Transverse colon (tissue), 4 donors: Measurements from ENCODE around the gene MDN1. TPM values are rescaled to one million over a fixed set of nuclear protein-coding genes. Genes with fewer than 3 reads are reported as not detected.
"Not testable (repeated sequence)": the region's sequence is repeated elsewhere in the genome, so short reads cannot be mapped to it uniquely, and the experiment has no call there.

Experiments
- DNase-seq: peaks from one replicate; pipeline ENCODE4 v3.0.0-alpha.2; 2019
- H3K27ac ChIP-seq, 4 donors: fragments of 200-600 bp; sonication (generic); 2 replicates each; pipeline ENCODE4 v1.5.1; 2016 to 2018; ENCODE audit warnings: inconsistent platforms in 4 of 4
- H3K27me3 ChIP-seq: fragments of 200-600 bp; sonication (generic); 2 replicates; pipeline ENCODE4 v1.5.1; 2017; ENCODE audit warnings: inconsistent platforms
- H3K36me3 ChIP-seq, 4 donors: fragments of 200-600 bp; sonication (generic); 2 replicates each; pipeline ENCODE4 v1.5.1; 2017 to 2019; ENCODE audit warnings: inconsistent platforms in 4 of 4
- H3K4me1 ChIP-seq, 4 donors: fragments of 200-600 bp; sonication (generic); 2 replicates each; pipeline ENCODE4 v1.5.1; 2017 to 2020; ENCODE audit warnings: inconsistent platforms in 4 of 4
- H3K4me3 ChIP-seq, 4 donors: fragments of 200-600 bp; sonication (generic); 1 replicate in 1 of 4; 2 replicates in 3 of 4; pipeline versions ENCODE4 v1.5.1 to v1.6.1; 2017 to 2019; ENCODE audit warnings: inconsistent platforms in 4 of 4
- H3K9me3 ChIP-seq, 2 donors: fragments of 200-600 bp; sonication (generic); 2 replicates each; pipeline ENCODE4 v1.5.1; 2017 to 2019; ENCODE audit warnings: inconsistent platforms in 2 of 2
- EP300 ChIP-seq: sonication (generic); formaldehyde crosslinking; IDR thresholded peaks from one replicate; pipeline ENCODE4 v1.6.1; 2017; ENCODE audit warnings: antibody characterized with exemption, low read depth
- POLR2A ChIP-seq: fragments of 450-650 bp; IDR thresholded peaks from one replicate; pipeline ENCODE4 v1.6.1; 2016; ENCODE audit warnings: antibody characterized with exemption, mild to moderate bottlenecking, moderate library complexity
- POLR2AphosphoS5 ChIP-seq, 3 donors: sonication (generic); formaldehyde crosslinking; IDR thresholded peaks; one replicate each; pipeline ENCODE4 v1.6.1; 2016; ENCODE audit warnings: antibody characterized with exemption in 3 of 3
- WGBS, 2 donors: methylation state at CpG; one replicate each; pipeline ENCODE4 v1.1.5; 2018; ENCODE audit warnings: low coverage in 1 of 2; 5-methylcytosine and 5-hydroxymethylcytosine counted together
- in situ Hi-C, 4 donors: fragments of 200-750 bp; cut with MboI; loops; one replicate each; pipeline versions ENCODE4 v1.15.0 to v1.15.1; 2017; ENCODE audit warnings: low sequenced_read_pairs in 3 of 4, low pct_ligation_motif_present in 1 of 4, low pct_unique_long_range_greater_than_20kb in 1 of 4
- intact Hi-C: fragments of 100-400 bp; cut with DNase I; formaldehyde crosslinking; loops from one replicate; pipeline ENCODE4 v1.15.1; 2023; ENCODE audit warnings: low total_unique reads
- total RNA-seq, 4 donors: library from RNA; depleted of rRNA; stranded (reverse); fragments of >200 nt; gene quantifications; one replicate each; pipeline ENCODE4 v1.1.0, GENCODE V29; 2016
- TF ChIP-seq, protein P1 (sequence below), 5 experiments: fragments of 200-600 bp in 3 of 5; fragments of 450-650 bp in 2 of 5; sonication (generic) in 3 of 5; IDR thresholded peaks; 1 replicate in 2 of 5; 2 replicates in 3 of 5; pipeline ENCODE4 v1.5.1; 2016 to 2017; ENCODE audit warnings: antibody characterized with exemption in 5 of 5, inconsistent platforms in 3 of 5, mild to moderate bottlenecking in 2 of 5, moderate library complexity in 1 of 5

The MDN1 gene
- total RNA-seq, 4 donors from 2014 or later, result 16.8 to 30.8 (median 24.0) TPM

DNA sequence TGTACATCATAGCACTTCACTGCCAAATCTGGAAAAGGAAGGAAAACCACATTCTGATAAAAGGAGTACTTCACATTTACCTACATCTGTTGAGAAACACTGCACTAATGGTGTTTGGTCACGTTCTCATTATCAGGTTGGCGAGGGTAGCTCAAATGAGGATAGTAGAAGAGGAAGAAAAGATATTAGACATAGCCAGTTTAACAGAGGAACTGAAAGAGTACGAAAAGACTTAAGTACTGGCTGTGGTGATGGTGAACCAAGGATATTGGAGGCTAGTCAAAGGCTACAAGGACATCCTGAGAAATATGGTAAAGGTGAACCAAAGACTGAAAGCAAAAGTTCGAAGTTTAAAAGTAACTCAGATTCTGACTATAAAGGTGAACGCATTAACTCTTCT lies 42.7 kb upstream of the MDN1 start:
- Histone ChIP-seq H3K4me3 (no peak overlapping the region), H3K9me3 (no peaks in the 10 kb centered on the region), H3K27ac (no peak overlapping the region), H3K4me1 (no peaks in the 10 kb centered on the region), H3K36me3 (peaks cover 0 to 77% (median 25%) of the 10 kb centered on the region in 4 donors), H3K27me3 (no peaks in the 10 kb centered on the region)
- WGBS, 2 donors, result 84% methylated on average over 5 of the region's 5 CpGs
- in situ Hi-C loops (no loop called here), intact Hi-C loops (no loop called here)
- DNase-seq, result no peak
- no peak for TF ChIP-seq EP300
- TF ChIP-seq, protein P1, sequence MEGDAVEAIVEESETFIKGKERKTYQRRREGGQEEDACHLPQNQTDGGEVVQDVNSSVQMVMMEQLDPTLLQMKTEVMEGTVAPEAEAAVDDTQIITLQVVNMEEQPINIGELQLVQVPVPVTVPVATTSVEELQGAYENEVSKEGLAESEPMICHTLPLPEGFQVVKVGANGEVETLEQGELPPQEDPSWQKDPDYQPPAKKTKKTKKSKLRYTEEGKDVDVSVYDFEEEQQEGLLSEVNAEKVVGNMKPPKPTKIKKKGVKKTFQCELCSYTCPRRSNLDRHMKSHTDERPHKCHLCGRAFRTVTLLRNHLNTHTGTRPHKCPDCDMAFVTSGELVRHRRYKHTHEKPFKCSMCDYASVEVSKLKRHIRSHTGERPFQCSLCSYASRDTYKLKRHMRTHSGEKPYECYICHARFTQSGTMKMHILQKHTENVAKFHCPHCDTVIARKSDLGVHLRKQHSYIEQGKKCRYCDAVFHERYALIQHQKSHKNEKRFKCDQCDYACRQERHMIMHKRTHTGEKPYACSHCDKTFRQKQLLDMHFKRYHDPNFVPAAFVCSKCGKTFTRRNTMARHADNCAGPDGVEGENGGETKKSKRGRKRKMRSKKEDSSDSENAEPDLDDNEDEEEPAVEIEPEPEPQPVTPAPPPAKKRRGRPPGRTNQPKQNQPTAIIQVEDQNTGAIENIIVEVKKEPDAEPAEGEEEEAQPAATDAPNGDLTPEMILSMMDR (IDR thresholded peaks at IDR 0.05), result no peak
- TF ChIP-seq POLR2A, result no peak
- TF ChIP-seq POLR2AphosphoS5 (IDR thresholded peaks at IDR 0.05), result no peak

DNA sequence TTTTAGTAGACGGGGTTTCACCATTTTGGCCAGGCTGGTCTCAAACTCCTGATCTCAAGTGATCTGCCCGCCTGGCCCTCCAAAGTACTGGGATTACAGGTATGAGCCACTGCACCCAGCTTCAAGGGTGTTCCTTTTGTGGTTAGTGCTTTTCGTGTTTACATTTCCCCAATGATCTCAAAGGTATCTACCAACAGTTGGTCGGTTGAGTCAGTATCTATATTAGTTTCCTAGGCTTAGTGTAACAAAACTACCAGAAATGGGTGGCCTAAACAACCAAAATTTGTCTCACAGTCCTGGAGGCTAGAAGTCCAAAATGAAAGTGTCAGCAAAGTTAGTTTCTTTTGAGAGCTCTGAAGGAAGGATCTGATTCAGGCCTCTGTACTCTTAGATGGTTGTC lies 40.1 kb upstream of the MDN1 start:
- intact Hi-C loops, result no loop called here
- TF ChIP-seq POLR2AphosphoS5 (IDR thresholded peaks at IDR 0.05), result no peak
- TF ChIP-seq EP300, result no peak
- TF ChIP-seq, protein P1 (IDR thresholded peaks at IDR 0.05), result no peak
- no peak for TF ChIP-seq POLR2A
- no peak overlapping the region for H3K27ac ChIP-seq
- peaks cover 0 to 79% (median 31%) of the 10 kb centered on the region in 4 donors for H3K36me3 ChIP-seq
- in situ Hi-C loops, result no loop called here
- no peaks in the 10 kb centered on the region for H3K4me1 ChIP-seq
- H3K4me3 ChIP-seq, result no peak overlapping the region
- 82% methylated on average over 4 of the region's 4 CpGs; no CpG with 5 or more reads in 1 of the 2 donors for WGBS, 2 donors
- H3K27me3 ChIP-seq, result no peaks in the 10 kb centered on the region
- DNase-seq, result no peak
- H3K9me3 ChIP-seq, result no peaks in the 10 kb centered on the region

DNA sequence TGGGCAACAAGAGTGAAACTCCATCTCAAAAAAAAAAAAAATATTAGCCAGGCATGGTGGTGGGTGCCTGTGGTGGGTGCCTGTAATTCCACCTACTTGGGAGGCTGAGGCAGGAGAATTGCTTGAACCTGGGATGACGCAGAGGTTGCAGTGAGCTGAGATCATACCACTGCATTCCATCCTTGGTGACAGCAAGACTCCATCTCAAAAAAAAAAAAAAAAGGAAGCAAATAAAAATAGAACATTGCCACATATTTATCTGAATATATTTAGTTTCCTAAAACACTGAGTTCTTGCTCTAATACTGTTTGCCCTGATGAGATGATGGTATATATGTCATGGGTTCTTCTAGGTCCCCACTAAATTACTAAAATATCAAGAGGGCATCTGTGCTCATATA lies 38.4 kb upstream of the MDN1 start:
- in situ Hi-C loops, result no loop called here
- 75 to 97% methylated on average over 1 of the region's 1 CpG for WGBS, 2 donors
- intact Hi-C loops, result no loop called here

DNA sequence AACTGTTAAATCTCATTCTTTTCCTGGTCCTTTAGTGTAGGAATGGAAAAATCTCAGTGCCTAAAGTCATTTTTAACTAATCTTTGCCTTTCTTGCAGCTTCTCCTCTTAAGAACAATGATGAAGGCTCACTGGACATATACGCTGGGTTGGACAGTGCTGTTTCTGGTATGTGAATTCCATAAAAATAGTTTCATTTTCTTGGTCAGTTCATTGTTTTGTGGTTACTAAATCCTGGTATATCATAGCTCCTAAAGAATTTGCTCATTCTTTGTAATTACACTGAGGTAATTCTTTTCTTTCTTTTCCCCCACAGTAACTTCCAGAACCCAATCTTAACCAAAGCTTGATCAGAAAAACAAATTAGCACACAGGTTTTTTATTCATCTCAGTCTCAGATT lies 33.5 kb upstream of the MDN1 start:
- intact Hi-C loops, result no loop called here

More for the DNA sequence above, 38.4 kb upstream of the MDN1 start:
- Histone ChIP-seq H3K4me1 (no peaks in the 10 kb centered on the region), H3K27me3 (no peaks in the 10 kb centered on the region), H3K27ac (no peak overlapping the region), H3K4me3 (no peak overlapping the region), H3K9me3 (no peaks in the 10 kb centered on the region), H3K36me3 (peaks cover 0 to 76% (median 37%) of the 10 kb centered on the region in 4 donors)
- TF ChIP-seq EP300 (no peak), POLR2AphosphoS5 (IDR thresholded peaks at IDR 0.05) (no peak), POLR2A (no peak)
- TF ChIP-seq, protein P1 (IDR thresholded peaks at IDR 0.05), result no peak
- no peak for DNase-seq

DNA sequence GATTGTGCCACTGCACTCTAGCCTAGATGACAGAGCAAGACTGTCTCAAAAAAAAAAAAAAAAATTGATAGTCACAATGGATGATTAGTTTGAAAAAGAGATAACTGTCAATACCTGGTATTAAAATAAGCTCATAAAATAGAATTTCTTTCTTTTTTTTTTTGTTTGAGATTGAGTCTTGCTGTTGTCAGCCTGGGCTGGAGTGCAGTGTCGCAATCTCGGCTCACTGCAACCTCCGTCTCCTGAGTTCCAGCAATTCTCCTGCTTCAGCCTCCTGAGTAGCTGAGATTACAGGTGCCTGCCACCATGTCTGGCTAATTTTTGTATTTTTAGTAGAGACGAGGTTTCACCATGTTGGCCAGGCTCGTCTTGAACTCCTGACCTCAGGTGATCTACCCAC lies 27.9 kb upstream of the MDN1 start:
- H3K9me3 ChIP-seq, H3K4me1 ChIP-seq, H3K4me3 ChIP-seq, H3K27me3 ChIP-seq, DNase-seq, H3K27ac ChIP-seq, intact Hi-C loops: not testable (repeated sequence)
- WGBS, 2 donors, result 96% methylated on average over 4 to 5 of the region's 5 CpGs
- in situ Hi-C loops, result loop anchor here in 1 of 4 donors (25.0 kb wide), 1 partner anchor 885 kb away; the partner anchor contains the start of gene RNGTT
- H3K36me3 ChIP-seq, result peaks cover 0 to 14% (median 4%) of the 10 kb centered on the region in 4 donors

More for the DNA sequence above, 33.5 kb upstream of the MDN1 start:
- Histone ChIP-seq H3K27me3 (no peaks in the 10 kb centered on the region), H3K9me3 (no peaks in the 10 kb centered on the region), H3K27ac (no peak overlapping the region), H3K4me3 (no peak overlapping the region), H3K36me3 (peaks cover 0 to 48% (median 22%) of the 10 kb centered on the region in 4 donors), H3K4me1 (no peaks in the 10 kb centered on the region)
- WGBS, 2 donors, result 95 to 100% methylated on average over 1 of the region's 1 CpG
- DNase-seq, result no peak
- TF ChIP-seq, protein P1 (IDR thresholded peaks at IDR 0.05), result no peak
- TF ChIP-seq EP300, result no peak
- TF ChIP-seq POLR2AphosphoS5 (IDR thresholded peaks at IDR 0.05), result no peak
- no peak for TF ChIP-seq POLR2A
- in situ Hi-C loops, result no loop called here
